Measurements from ENCODE around the gene GDPD5.

- TF ChIP-seq CTCF (IDR thresholded peaks at IDR 0.05; ENCODE audit: borderline replicate concordance, extremely low read depth, low read length, poor library complexity, severe bottlenecking) (no peak), EZH2 (IDR thresholded peaks at IDR 0.05; ENCODE audit: borderline replicate concordance, low read depth, low read length, severe bottlenecking) (no peak)
Observed at GRCh38 chr11:75495749-75496304, 29.9 kb downstream of the GDPD5 start.
